Mammary epithelial cell (primary cell): ENCODE measurements around the gene C5orf46.

ENCODE experiments used
- EZH2 ChIP-seq: IDR thresholded peaks from 2 replicates; pipeline ENCODE4 v1.6.1; 2012; ENCODE audit warnings: low read length, inconsistent platforms, borderline replicate concordance
- TF ChIP-seq, protein P1 (sequence below), 2 donors: IDR thresholded peaks in 1 of 2; conservative IDR thresholded peaks in 1 of 2; 2 replicates each; pipeline ENCODE4 v1.5.1; 2011 to 2012; ENCODE audit warnings: inconsistent platforms in 2 of 2, low read length in 2 of 2, mild to moderate bottlenecking in 2 of 2, control low read depth in 1 of 2, low read depth in 1 of 2; ENCODE audit not compliant: insufficient read depth in 1 of 2; ENCODE audit errors: extremely low read depth in 1 of 2

DNA sequence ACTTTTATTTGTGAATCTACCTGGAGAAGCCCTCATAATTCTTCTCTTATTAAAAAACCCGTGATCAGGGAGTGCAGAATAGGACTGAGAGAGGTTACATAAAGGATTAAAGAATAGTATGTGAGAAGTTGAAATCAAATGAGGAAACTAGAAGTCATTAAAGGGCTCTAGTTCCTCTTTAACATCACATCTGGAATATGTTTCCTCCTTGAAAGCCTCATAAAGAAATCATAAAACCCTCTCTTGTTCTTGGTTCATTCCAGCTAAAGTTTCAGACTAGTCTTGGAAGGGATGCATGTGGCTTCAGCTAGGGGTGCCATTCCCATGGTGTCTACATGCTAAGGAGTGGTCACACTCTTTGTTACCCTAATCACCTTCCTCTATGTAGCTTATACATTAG is 5.7 kb upstream of the C5orf46 start:
- TF ChIP-seq, protein P1, sequence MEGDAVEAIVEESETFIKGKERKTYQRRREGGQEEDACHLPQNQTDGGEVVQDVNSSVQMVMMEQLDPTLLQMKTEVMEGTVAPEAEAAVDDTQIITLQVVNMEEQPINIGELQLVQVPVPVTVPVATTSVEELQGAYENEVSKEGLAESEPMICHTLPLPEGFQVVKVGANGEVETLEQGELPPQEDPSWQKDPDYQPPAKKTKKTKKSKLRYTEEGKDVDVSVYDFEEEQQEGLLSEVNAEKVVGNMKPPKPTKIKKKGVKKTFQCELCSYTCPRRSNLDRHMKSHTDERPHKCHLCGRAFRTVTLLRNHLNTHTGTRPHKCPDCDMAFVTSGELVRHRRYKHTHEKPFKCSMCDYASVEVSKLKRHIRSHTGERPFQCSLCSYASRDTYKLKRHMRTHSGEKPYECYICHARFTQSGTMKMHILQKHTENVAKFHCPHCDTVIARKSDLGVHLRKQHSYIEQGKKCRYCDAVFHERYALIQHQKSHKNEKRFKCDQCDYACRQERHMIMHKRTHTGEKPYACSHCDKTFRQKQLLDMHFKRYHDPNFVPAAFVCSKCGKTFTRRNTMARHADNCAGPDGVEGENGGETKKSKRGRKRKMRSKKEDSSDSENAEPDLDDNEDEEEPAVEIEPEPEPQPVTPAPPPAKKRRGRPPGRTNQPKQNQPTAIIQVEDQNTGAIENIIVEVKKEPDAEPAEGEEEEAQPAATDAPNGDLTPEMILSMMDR (conservative IDR thresholded peaks at IDR 0.05 in 1 of 2, IDR thresholded peaks at IDR 0.05 in 1 of 2; ENCODE audit: extremely low read depth in 1 of 2, insufficient read depth in 1 of 2, low read depth in 1 of 2, low read length in 2 of 2) = no peak
- no peak for TF ChIP-seq EZH2
